ENCODE data around the gene FAM193A.
"Not testable (repeated sequence)": the region's sequence is repeated elsewhere in the genome, so short reads cannot be mapped to it uniquely, and the experiment has no call there.

The FAM193A gene

GRCh38 chr4:2728221-2728620 lies 191.8 kb downstream of the FAM193A start:
- no peak for TF ChIP-seq POLR2A (IDR thresholded peaks at IDR 0.05; ENCODE audit: low read depth, low read length)
- FAIRE-seq (no peak), DNase-seq (ENCODE audit: insufficient read length, low spot score) (no peak)

- no peak for TF ChIP-seq POLR2A (IDR thresholded peaks at IDR 0.05; ENCODE audit: low read depth, low read length)
- DNase-seq (ENCODE audit: insufficient read length, low spot score) (no peak), FAIRE-seq (no peak)
Measured at GRCh38 chr4:2728806-2729532, 192.5 kb downstream of the FAM193A start.

DNA sequence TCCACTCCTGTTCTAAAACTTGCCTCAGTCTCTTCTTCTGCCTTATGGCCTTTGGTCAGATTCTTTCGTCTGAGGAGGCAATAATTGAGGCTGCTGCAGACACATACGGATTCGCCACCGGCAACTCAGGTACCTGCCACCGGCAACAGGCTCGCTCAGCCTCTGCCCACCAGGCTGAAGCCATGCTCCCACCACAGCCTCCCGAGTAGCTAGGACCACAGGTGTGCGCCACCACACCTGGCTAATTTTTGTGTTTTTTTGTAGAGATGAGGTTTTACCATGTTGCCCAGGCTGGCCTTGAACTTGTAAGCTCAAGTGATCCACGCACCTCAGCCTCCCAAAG lies 193.1 kb downstream of the FAM193A start:
- FAIRE-seq = no peak
- TF ChIP-seq POLR2A (IDR thresholded peaks at IDR 0.05; ENCODE audit: low read depth, low read length) = no peak
- DNase-seq (ENCODE audit: insufficient read length, low spot score) = no peak

GRCh38 chr4:2731907-2732317 lies 195.5 kb downstream of the FAM193A start:
- DNase-seq (ENCODE audit: insufficient read length, low spot score) = no peak
- no peak for TF ChIP-seq POLR2A (IDR thresholded peaks at IDR 0.05; ENCODE audit: low read depth, low read length)
- FAIRE-seq = no peak

- no peak for DNase-seq (ENCODE audit: insufficient read length, low spot score)
- FAIRE-seq = no peak
- no peak for TF ChIP-seq POLR2A (IDR thresholded peaks at IDR 0.05; ENCODE audit: low read depth, low read length)
Measured at GRCh38 chr4:2732526-2732925, 196.1 kb downstream of the FAM193A start.

- no peak for FAIRE-seq
- DNase-seq (ENCODE audit: insufficient read length, low spot score) = no peak
- TF ChIP-seq POLR2A (IDR thresholded peaks at IDR 0.05; ENCODE audit: low read depth, low read length) = no peak
Measured at GRCh38 chr4:2733001-2733843, 196.8 kb downstream of the FAM193A start.

DNA sequence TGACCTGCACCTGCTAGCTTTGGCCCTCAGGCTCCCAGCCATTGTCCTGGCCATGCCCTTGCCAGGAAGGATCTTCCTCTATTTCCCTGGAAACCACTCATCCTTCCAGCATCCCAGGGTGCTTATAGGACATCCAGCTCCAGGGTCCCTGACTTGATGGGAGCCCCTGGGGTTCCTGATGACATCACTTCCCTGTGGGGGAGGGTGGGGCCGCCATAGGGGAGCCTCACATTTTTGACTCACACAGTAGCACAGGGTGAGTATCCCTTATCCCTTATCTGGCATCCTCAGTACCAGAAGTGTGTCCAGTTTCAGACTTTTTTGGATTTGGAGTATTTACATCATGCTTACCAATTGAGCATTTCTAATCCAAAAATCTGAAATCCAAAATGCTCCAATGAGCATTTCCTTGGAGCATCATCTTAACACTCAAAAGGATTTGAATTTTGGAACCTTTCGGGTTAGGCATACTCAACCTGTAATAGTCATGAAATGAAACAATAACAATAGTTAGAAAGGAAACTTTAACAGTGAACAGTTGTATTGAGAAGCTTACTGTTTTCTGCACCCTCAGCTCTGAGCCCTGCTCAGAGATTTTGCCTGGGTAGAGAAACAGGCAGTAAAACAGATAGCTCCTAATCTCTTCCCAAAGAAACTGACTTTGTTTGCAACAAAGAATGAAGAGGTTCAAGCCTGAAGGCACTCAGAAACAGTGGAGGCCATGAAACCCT lies 197.6 kb downstream of the FAM193A start:
- TF ChIP-seq POLR2A (IDR thresholded peaks at IDR 0.05; ENCODE audit: low read depth, low read length) = no peak
- no peak for DNase-seq (ENCODE audit: insufficient read length, low spot score)
- FAIRE-seq = no peak

DNA sequence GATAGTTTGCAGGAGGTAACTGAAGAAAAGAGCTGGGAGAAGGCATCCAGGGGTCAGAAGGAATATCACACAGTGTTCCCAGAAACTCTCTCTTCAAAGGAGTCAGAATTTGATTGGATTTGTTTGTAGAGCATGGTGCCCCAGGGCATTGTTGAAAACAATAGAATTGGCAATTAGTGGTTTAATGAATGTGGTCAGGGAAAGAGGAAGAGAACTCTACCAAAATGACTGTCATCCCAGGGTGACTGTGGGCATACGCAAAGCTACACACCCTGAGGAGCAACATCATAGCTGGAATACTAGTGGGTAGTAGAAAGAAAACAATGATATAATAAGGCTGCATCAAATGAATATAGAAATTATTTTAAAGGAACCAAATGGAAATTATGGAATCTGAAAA lies 198.2 kb downstream of the FAM193A start:
- TF ChIP-seq POLR2A (IDR thresholded peaks at IDR 0.05; ENCODE audit: low read depth, low read length) = no peak
- FAIRE-seq (no peak), DNase-seq (ENCODE audit: insufficient read length, low spot score) (no peak)

GRCh38 chr4:2735869-2736268 lies 199.4 kb downstream of the FAM193A start:
- no peak for DNase-seq (ENCODE audit: insufficient read length, low spot score)
- TF ChIP-seq POLR2A (IDR thresholded peaks at IDR 0.05; ENCODE audit: low read depth, low read length) = no peak
- no peak for FAIRE-seq

DNA sequence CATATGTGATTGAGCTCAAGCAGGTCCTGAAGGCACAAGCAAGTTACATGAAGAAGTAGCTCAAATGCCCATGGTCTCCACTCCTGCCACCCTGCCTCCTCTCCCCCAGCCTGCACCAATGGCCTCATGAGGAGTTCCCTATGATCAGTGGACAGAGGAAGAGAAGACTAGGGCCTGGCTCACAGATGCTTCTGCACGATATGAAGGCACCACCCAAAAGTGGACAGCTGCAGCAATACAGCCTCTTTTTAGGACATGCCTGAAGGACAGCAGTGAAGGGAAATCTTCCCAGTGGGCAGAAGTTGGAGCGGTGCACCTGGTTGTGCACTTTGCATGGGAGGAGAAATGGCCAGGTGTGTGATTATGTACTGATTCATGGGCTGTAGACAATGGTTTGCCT lies 201.8 kb downstream of the FAM193A start:
- DNase-seq (ENCODE audit: insufficient read length, low spot score); FAIRE-seq: not testable (repeated sequence)

DNA sequence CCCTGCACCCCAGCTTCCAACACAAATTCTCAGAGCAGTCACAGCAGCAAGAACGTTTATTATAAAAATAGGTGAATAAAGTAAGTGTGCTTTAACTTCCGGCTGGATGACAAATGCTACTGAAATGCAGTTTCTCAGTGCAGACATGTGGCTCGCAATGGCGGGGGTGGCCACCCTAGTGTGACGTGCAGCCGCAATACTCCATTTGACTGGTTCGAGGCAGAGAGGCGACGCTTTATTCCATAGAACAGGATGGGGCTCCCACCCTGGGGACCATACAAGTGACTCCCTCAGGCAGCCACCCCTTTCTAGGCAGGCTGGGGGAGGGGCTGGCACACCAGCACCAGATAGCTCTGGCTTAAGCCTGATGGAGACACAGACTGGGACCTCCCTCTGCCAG lies 205.2 kb downstream of the FAM193A start:
- TF ChIP-seq POLR2A (IDR thresholded peaks at IDR 0.05; ENCODE audit: low read depth, low read length) = no peak
- no peak for FAIRE-seq
- no peak for DNase-seq (ENCODE audit: insufficient read length, low spot score)

- TF ChIP-seq POLR2A (IDR thresholded peaks at IDR 0.05; ENCODE audit: low read depth, low read length) = no peak
- FAIRE-seq = no peak
- DNase-seq (ENCODE audit: insufficient read length, low spot score) = no peak
Measured at GRCh38 chr4:2742081-2742822, 205.8 kb downstream of the FAM193A start.

DNA sequence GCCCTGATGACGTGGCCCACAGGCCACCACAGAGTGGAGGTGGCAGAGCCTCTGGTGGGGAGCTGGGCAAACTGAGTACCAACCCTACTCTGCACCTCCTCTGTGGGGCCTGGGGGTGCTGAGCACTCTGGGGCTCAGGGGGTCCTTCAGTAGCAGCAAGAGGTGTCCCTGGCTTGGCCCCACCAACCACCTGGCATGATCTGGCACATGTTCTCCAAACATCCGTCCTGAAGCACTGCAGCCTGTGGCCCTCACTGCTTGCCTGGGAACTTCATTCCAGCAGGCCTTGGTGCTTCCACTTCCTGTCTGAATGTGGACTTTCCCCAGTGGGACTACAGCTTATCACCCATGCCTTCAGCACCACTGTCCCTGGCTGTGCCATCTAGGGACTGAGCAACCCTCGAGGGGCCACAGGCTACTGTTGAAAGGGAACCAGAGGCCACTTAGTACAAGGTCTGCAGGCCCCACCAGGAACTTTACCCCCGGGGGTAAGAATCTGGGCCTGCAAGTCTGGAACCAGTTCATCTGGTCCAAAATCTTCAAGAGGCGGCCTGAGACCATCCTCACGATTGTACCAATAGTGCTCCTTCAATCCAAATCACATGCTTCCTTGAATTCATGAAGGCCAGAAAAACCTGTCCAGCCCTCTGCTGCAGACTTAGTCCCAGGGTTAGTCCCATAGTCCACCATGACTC lies 206.5 kb downstream of the FAM193A start:
- TF ChIP-seq POLR2A (IDR thresholded peaks at IDR 0.05; ENCODE audit: low read depth, low read length) = no peak
- no peak for FAIRE-seq

More for the DNA sequence above, 206.5 kb downstream of the FAM193A start:
- no peak for DNase-seq (ENCODE audit: insufficient read length, low spot score)

Measured in H54 (cell line).